Esophagus squamous epithelium (tissue), 5 donors: Measurements from ENCODE around the gene LRRC3B. TPM values are rescaled to one million over a fixed set of nuclear protein-coding genes. Genes with fewer than 3 reads are reported as not detected.

Experiments
- DNase-seq: peaks from one replicate; lab custom pipeline; 2025; lab: John Stamatoyannopoulos, UW
- H3K27ac ChIP-seq, 4 donors: fragments of 200-600 bp; sonication (generic); one replicate each; pipeline ENCODE4 v1.5.1; 2016 to 2019; ENCODE audit warnings: mild to moderate bottlenecking in 1 of 4
- H3K27me3 ChIP-seq, 4 donors: fragments of 200-600 bp; sonication (generic); 1 replicate in 3 of 4; 2 replicates in 1 of 4; pipeline versions ENCODE4 v1.5.1 to v1.6.0; 2017 to 2021; ENCODE audit warnings: antibody characterized with exemption in 1 of 4
- H3K36me3 ChIP-seq, 3 donors: fragments of 200-600 bp; sonication (generic); one replicate each; pipeline ENCODE4 v1.5.1; 2016 to 2019
- H3K4me1 ChIP-seq, 3 donors: fragments of 200-600 bp; sonication (generic); one replicate each; pipeline ENCODE4 v1.5.1; 2017 to 2019
- H3K4me3 ChIP-seq, 4 donors: fragments of 200-600 bp; sonication (generic); 1 replicate in 3 of 4; 2 replicates in 1 of 4; pipeline ENCODE4 v1.5.1; 2016 to 2019; ENCODE audit warnings: mild to moderate bottlenecking in 2 of 4, moderate library complexity in 1 of 4
- H3K9me3 ChIP-seq, 3 donors: fragments of 200-600 bp; sonication (generic); one replicate each; pipeline ENCODE4 v1.5.1; 2016 to 2019
- POLR2A ChIP-seq, 4 donors: fragments of 450-650 bp; IDR thresholded peaks; one replicate each; pipeline ENCODE4 v1.6.1; 2017; ENCODE audit warnings: antibody characterized with exemption in 4 of 4, mild to moderate bottlenecking in 4 of 4, moderate library complexity in 3 of 4
- WGBS, 2 donors: methylation state at CpG; one replicate each; pipeline ENCODE4 v1.1.5; 2018; 5-methylcytosine and 5-hydroxymethylcytosine counted together
- intact Hi-C: fragments of 100-400 bp; cut with DNase I; formaldehyde crosslinking; loops from one replicate; pipeline ENCODE4 v1.15.0; 2022
- total RNA-seq, 4 donors: library from RNA; depleted of rRNA; stranded (reverse); fragments of >200 nt; gene quantifications; one replicate each; pipeline ENCODE4 v1.1.0, GENCODE V29; 2016
- TF ChIP-seq, protein P1 (sequence below), 6 experiments: fragments of 450-650 bp in 4 of 6; fragments of 200-600 bp in 2 of 6; sonication (generic) in 2 of 6; IDR thresholded peaks; one replicate each; pipeline ENCODE4 v1.5.1; 2016 to 2019; ENCODE audit warnings: antibody characterized with exemption in 6 of 6, mild to moderate bottlenecking in 4 of 6, moderate library complexity in 4 of 6
- donor health status: DM: yes; HTN: yes; CAD: no.

LRRC3B gene
- total RNA-seq, 4 donors from 2014 or later = 0.57 TPM; not detected in 3

DNA sequence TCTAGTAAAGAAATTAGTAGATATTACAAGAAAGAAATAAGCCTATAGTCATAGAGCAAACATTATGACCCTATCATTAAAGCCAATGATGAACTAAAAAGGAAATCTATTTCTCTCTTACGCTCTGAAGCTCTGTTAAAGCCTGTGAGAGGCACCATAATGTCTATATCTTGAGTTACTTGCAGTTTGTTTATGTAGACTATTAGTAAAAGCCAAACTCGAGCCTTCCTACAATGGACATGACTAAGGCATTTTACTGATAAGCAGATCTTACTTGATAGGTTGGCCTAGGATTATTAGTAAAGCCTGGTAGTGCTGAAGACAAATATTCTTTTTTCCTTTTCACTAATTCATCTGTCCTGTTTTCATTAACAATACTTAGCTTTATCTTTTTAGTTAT, 32.7 kb downstream of the LRRC3B start:
- H3K36me3 ChIP-seq = no peaks in the 10 kb centered on the region
- H3K4me1 ChIP-seq = peaks cover 0 to 29% (median 4%) of the 10 kb centered on the region in 3 donors
- 71 to 74% methylated on average over 2 of the region's 2 CpGs for WGBS, 2 donors
- no peaks in the 10 kb centered on the region for H3K27me3 ChIP-seq
- H3K9me3 ChIP-seq = no peaks in the 10 kb centered on the region
- intact Hi-C loops = no loop called here
- H3K27ac ChIP-seq = no peak overlapping the region
- DNase-seq = no peak
- no peak for TF ChIP-seq POLR2A (IDR thresholded peaks at IDR 0.05)
- TF ChIP-seq, protein P1, sequence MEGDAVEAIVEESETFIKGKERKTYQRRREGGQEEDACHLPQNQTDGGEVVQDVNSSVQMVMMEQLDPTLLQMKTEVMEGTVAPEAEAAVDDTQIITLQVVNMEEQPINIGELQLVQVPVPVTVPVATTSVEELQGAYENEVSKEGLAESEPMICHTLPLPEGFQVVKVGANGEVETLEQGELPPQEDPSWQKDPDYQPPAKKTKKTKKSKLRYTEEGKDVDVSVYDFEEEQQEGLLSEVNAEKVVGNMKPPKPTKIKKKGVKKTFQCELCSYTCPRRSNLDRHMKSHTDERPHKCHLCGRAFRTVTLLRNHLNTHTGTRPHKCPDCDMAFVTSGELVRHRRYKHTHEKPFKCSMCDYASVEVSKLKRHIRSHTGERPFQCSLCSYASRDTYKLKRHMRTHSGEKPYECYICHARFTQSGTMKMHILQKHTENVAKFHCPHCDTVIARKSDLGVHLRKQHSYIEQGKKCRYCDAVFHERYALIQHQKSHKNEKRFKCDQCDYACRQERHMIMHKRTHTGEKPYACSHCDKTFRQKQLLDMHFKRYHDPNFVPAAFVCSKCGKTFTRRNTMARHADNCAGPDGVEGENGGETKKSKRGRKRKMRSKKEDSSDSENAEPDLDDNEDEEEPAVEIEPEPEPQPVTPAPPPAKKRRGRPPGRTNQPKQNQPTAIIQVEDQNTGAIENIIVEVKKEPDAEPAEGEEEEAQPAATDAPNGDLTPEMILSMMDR (IDR thresholded peaks at IDR 0.05) = no peak
- H3K4me3 ChIP-seq = no peak overlapping the region

DNA sequence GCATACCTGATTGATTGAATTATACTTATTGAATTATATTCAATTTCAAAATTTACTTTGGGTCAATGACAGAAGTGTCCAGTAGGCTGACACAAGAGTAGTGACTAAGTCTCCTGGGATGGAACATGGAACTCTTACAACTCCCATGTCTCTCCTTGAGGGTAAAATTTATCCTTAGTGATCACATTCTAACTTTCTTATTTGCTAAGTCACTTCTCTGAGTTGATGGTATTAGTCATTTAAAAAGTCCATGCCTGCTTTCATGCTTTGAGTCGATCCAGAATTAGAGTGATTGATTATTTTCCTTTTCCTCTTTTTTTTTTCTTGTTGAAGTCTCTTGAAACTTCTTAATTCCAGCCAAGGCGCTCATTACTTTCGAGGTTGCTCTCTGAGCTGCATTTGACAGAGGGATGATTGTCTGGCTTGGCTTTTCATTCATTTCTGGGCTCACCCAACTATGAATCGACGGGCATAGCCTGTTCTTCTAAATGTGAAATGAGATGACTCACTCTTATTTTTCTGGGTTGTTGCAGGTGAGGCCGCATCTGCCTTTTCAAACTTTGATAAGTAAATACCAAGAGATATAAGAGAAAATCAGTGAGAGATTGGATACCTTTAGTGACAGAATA, 34.9 kb downstream of the LRRC3B start:
- WGBS, 2 donors = 29 to 37% methylated on average over 6 of the region's 6 CpGs
- Histone ChIP-seq H3K9me3 (no peaks in the 10 kb centered on the region), H3K4me3 (no peak overlapping the region), H3K27me3 (no peaks in the 10 kb centered on the region), H3K4me1 (peaks cover 0 to 21% (median 0%) of the 10 kb centered on the region in 3 donors), H3K36me3 (no peaks in the 10 kb centered on the region), H3K27ac (peak overlapping the region in 1 of 4 donors; percentile 20)
- intact Hi-C loops = no loop called here
- no peak for TF ChIP-seq POLR2A (IDR thresholded peaks at IDR 0.05)
- TF ChIP-seq, protein P1 (IDR thresholded peaks at IDR 0.05) = peak in 2 of 6 experiments; percentile 9 to 14
- no peak for DNase-seq

DNA sequence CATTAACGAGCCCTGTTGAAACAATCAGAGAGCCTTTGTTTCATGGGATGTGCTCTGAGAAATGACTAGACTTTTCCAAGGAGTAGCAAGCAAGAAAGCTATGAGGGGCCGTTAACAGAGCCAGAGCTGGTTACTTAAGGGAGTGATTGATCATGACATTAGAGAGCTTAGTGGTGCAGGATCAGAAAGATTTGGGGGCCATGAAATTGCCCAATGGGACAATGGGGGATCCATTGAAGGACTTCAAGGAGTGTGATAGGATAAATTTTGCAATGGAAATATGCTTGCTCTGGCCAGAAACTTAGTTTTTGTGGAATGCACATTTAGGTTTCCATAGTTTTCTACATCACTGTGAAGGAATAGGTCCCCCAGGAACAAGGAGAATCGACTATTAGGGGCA, 45.6 kb downstream of the LRRC3B start:
- Histone ChIP-seq H3K27ac (no peak overlapping the region), H3K4me1 (no peaks in the 10 kb centered on the region), H3K27me3 (no peaks in the 10 kb centered on the region), H3K4me3 (no peak overlapping the region), H3K9me3 (no peaks in the 10 kb centered on the region), H3K36me3 (no peaks in the 10 kb centered on the region)
- 54% methylated on average over 3 of the region's 3 CpGs for WGBS, 2 donors
- intact Hi-C loops = no loop called here
- no peak for DNase-seq
- TF ChIP-seq POLR2A (IDR thresholded peaks at IDR 0.05) = no peak
- TF ChIP-seq, protein P1 (IDR thresholded peaks at IDR 0.05) = no peak

DNA sequence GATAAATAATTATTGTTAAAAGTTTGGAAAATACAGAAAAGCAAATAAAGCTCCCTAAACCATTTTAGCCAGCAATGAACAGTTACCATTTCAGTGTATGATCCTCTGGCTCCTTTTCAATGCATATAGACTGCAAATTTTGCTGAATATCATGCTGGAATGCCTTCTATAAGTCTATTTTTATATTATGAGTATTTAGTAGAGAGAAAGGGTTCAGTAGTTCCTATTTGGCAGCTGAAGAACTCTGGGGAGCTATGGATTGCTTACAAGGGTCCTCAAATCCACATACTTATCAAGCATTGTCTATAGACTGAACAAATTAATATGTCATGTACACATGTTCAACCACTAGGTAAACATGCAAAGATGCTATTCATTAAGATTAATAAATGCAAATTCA, 46.1 kb downstream of the LRRC3B start:
- Histone ChIP-seq H3K4me1 (no peaks in the 10 kb centered on the region), H3K4me3 (no peak overlapping the region), H3K27ac (no peak overlapping the region), H3K36me3 (no peaks in the 10 kb centered on the region), H3K27me3 (no peaks in the 10 kb centered on the region), H3K9me3 (no peaks in the 10 kb centered on the region)
- intact Hi-C loops = no loop called here
- TF ChIP-seq, protein P1 (IDR thresholded peaks at IDR 0.05) = no peak
- no peak for TF ChIP-seq POLR2A (IDR thresholded peaks at IDR 0.05)
- DNase-seq = no peak

DNA sequence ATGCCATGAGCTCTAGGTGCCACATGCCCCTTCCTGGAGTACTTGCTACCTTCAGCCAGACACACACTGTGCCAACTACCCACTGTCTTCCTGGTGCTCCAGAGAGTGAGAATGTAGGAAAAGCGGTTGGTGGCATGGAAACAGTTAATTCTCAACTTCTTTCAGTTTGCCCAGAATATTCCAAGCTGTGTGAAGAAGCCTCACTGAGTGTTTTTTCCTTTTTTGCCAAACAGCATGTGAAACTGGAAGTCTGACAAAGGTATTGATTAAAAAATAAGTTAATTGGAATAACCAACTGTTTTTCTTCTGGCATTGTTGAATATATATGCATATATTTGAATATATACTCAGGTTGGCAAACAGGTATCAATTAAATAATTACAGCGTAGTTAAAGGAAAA, 52.8 kb downstream of the LRRC3B start:
- Histone ChIP-seq H3K27me3 (no peaks in the 10 kb centered on the region), H3K36me3 (no peaks in the 10 kb centered on the region), H3K4me3 (no peak overlapping the region), H3K9me3 (no peaks in the 10 kb centered on the region), H3K4me1 (no peaks in the 10 kb centered on the region), H3K27ac (no peak overlapping the region)
- 75 to 82% methylated on average over 2 of the region's 2 CpGs for WGBS, 2 donors
- TF ChIP-seq POLR2A (IDR thresholded peaks at IDR 0.05) = no peak
- TF ChIP-seq, protein P1 (IDR thresholded peaks at IDR 0.05) = no peak
- intact Hi-C loops = no loop called here
- DNase-seq = no peak
